GM19351 (cell line): ENCODE results near the gene KLHL11.
A peak's percentile ranks its signal among the peaks of the same experiment; 100 is the strongest.

Experiments used
- ATAC-seq: cut with Tn5 transposase; IDR thresholded peaks from one replicate; pipeline ENCODE4 v1.9.1; 2021; ENCODE audit warnings: mild to moderate bottlenecking, moderate library complexity; ENCODE audit not compliant: unreplicated experiment

Gene KLHL11

GRCh38 chr17:41864836-41865595, at the start of gene KLHL11:
Gene KLHL11, minus strand, starts transcription at chr17:41865423. Its CDS starts 53 bp downstream, at chr17:41865370.
- ATAC-seq, result peak; percentile 84

- ATAC-seq, result no peak
These were observed 49.8 kb upstream of the KLHL11 start for GRCh38 chr17:41915020-41915419.

- ATAC-seq, result no peak
These were observed 49.1 kb upstream of the KLHL11 start for GRCh38 chr17:41914358-41914766.

- ATAC-seq, result no peak
These were observed 48.6 kb upstream of the KLHL11 start for GRCh38 chr17:41913798-41914197.

- no peak for ATAC-seq
These were observed 47.7 kb upstream of the KLHL11 start for GRCh38 chr17:41912925-41913324.

GRCh38 chr17:41910701-41911391, 45.6 kb upstream of the KLHL11 start:
- no peak for ATAC-seq

- ATAC-seq, result no peak
These were observed 43.9 kb upstream of the KLHL11 start for GRCh38 chr17:41909088-41909487.

GRCh38 chr17:41907633-41908539, 42.7 kb upstream of the KLHL11 start:
- no peak for ATAC-seq

GRCh38 chr17:41907185-41907556, 41.9 kb upstream of the KLHL11 start:
- no peak for ATAC-seq

- ATAC-seq, result no peak
These were observed 41.4 kb upstream of the KLHL11 start for GRCh38 chr17:41906465-41907184.

- ATAC-seq, result no peak
These were observed 39.9 kb upstream of the KLHL11 start for GRCh38 chr17:41905172-41905571.

- ATAC-seq, result no peak
These were observed 39.1 kb upstream of the KLHL11 start for GRCh38 chr17:41904242-41904841.

- ATAC-seq, result no peak
These were observed 36.4 kb upstream of the KLHL11 start for GRCh38 chr17:41901646-41902045.

GRCh38 chr17:41896726-41897125, 31.5 kb upstream of the KLHL11 start:
- no peak for ATAC-seq

GRCh38 chr17:41895617-41896016, 30.4 kb upstream of the KLHL11 start:
- ATAC-seq, result no peak

GRCh38 chr17:41894791-41895331, 29.6 kb upstream of the KLHL11 start:
- ATAC-seq, result no peak

- ATAC-seq, result no peak
These were observed 28.2 kb upstream of the KLHL11 start for GRCh38 chr17:41893384-41893783.

GRCh38 chr17:41892021-41892376, 26.8 kb upstream of the KLHL11 start:
- no peak for ATAC-seq

GRCh38 chr17:41891135-41892020, 26.2 kb upstream of the KLHL11 start:
- ATAC-seq, result no peak
